Activated CD4-positive, alpha-beta T cell treated with anti-CD3 and anti-CD28 coated beads, Interleukin-2, Interleukin-6, amounts not matched to agents 100 ng/mL and 50 ng/mL, durations not matched to agents 16 hours and 8 hours (primary cell): ENCODE data around the gene DNM2.

Experiments used
- DNase-seq: peaks from one replicate; pipeline ENCODE4 v3.0.0-alpha.2; 2020

The DNM2 gene

DNA sequence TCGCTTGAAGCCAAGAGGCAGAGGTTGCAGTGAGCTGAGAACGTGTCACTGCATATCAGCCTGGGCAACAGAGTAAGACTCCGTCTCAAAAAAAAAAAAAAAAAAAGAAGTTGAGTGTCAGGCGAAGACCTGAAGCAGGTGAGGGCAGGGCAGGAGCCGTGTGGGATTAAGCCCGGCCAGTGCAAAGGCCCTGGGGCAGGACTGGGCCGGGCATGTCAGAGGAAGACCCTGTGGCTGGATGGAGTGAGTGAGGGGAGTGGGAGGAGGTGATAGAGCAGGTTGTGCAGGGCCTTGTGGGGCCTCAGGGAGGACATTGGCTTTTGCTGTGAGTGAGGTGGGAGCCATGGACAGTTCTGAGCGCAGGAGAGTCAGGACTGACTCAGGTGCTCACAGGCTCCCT lies 70.3 kb downstream of the DNM2 start:
- DNase-seq = no peak

DNA sequence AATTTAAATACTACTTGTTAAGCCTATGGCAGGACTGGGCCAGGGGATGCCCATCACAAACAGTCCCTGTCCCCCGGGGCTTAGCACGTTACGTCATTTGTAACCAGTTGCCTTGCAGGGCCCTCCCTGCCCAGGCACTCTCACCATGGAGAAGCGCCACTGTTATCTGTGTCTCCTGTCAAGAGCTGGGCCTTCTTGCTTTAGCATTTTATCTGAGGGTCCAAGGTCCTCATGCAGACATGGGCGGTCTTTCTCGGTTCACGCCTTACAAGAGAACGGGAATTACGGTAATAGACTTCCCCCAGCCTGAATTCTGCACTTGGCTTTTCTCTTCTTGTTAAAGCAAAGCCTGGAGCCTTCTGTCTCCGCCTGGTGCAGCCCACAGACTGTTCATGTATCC lies 72.0 kb downstream of the DNM2 start:
- no peak for DNase-seq

DNA sequence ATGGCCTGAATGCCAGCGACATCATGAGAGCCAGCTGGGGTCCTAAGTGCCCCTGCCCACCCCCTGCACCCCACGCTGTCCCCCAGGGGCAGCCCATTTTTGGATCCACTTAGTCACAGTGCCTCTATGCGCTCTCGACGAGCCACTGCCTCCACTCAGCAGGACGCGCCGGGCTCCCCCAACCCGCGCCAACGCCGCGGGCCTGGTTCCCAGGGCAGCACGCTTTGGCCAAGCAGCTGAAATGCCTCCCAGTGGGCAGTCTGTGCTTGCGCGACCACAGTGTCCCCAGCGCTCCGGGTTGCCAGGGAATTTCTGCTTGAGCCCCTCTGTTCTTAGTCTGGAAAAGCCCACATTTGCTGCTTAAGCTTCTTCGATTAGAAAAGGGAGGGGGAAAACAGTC lies 78.8 kb downstream of the DNM2 start:
- no peak for DNase-seq

DNA sequence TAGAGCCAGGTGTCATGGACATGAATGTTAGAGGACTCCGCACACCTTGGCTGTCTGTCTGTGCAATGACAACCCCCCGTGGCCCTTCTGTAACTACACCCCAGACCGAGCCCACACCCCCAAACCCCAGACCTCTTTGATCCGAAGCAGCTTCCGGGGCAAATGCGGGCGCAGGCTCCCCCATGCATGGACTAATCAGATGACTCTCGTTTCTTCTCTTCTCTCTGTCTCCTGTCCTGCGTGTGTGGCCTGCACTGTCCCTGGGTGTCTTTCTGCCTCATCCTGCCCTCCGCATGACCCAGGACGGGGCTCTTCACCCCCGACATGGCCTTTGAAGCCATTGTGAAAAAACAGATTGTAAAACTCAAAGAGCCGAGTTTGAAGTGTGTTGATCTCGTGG lies 79.2 kb downstream of the DNM2 start:
- DNase-seq = no peak

DNA sequence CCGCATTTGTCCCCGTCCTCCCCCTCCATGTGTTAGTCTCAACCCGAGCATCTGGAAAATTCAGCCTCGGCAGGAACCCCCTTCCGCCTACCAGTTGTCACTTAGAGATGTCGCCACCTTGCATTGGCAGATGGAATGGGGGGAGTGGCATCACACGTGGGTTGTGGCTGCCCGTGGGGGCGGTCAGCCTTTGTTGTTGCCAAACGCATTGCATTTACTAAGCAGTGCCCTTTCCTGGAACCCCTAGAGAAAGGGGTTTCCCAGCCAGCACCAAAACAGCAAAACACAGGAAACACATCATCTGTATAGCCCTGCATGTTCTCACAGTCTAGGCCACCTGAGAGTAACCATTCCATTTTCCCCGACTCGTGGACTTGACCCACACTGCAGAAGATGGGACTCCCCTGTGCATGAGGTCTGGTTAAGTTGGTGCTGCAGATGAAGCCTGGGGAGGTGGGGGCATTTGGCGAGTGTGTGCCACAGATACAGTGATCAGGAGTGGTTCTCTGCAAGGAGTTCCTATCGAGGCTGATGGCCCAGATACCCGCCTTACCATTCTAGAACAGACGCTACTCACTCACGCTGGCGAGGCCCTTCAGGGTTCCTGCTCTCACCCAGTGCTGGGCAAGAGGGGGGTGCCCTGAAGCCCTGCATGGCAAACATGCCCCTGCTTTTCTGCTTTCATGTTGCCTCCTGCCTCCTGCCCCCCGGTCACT lies 79.8 kb downstream of the DNM2 start:
- peak; percentile 93 for DNase-seq

DNA sequence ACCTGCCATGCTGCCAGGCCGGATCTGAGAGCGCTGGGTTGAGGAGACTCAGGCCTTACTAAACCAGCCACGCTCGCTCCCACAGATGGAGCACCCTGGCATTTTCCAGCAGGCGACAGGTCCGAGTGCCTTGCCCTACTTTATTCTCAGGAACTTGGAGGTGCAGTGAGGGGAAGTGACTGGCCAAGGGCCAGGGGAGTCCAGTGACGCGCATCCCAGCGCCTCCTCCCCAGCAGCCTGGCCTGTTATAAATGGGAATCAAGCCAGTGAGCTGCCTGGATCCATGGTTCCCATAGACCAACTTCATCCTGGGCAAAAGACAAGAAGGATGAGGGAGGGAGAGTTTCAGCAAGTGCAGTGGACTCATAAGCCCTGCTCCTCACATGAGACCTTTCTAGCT lies 82.6 kb downstream of the DNM2 start:
- no peak for DNase-seq

DNA sequence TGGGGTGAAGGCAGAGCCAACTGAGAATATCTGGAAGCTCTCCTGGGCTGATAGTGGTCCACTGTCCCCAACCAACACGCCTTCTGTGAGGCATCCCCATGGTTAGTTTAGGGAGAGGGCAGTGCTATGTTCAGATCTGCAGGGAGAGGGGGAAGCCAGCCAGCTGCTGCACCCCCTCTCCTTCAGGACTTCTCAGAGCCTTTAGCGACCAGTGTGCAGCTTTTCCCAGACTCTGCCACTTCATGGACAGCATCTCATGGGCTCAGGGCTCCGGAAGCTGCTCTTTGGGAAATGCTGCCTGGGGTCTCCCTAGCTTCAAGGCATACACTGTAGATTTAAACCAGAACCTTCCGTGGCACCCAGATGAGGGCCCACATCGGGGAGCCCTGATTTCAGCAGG lies 84.6 kb downstream of the DNM2 start:
- no peak for DNase-seq

DNA sequence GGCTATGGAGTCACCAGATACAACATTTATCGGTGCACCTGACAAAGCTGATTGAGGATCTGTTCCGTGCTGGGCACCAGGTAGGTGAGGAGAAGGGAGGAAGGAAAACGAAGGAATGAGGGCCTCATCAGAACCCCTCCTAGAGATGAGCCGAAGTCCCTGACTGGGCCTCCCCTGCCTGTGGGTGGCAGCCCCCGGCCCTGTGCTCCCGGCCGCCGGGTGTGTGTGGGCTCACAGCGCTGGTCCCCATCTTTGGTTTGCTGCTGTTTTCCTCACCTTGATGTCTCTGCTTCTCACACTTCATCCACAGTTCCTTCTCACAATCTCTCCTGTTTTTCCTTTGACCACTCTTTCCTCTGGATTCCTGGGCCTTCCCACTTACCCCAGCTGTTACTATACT lies 85.4 kb downstream of the DNM2 start:
- DNase-seq = no peak

DNA sequence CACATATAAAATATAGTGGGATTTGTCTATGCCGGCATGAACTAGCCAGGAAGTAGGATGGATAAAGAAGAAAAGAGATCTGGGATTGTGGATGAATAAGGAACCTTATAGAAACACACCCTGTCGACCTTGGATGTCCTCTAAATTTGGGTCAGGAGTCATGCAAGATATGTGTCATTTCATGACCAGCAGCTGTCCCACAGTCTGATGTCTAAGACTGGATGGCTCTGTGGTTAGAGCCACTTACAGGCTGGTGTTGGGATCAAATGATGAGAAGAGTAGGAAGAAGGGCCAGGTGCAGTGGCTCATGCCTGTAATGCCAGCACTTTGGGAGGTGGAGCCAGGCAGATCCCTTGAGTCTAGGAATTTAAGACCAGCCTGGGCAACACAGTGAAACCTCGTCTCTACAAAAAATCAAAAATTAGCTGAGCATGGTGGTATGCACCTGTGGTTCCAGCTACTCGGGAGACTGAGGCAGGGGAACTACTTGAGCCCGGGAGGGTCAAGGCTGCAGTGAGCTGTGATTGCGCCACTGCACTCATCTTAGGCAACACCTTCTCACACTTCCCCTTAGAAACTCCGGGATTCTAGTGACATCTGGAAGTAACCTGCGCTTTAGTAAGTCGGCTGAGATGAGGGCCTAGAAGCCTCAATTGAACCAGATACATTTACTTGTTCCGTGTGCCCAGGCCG lies 87.3 kb downstream of the DNM2 start:
- no peak for DNase-seq

DNA sequence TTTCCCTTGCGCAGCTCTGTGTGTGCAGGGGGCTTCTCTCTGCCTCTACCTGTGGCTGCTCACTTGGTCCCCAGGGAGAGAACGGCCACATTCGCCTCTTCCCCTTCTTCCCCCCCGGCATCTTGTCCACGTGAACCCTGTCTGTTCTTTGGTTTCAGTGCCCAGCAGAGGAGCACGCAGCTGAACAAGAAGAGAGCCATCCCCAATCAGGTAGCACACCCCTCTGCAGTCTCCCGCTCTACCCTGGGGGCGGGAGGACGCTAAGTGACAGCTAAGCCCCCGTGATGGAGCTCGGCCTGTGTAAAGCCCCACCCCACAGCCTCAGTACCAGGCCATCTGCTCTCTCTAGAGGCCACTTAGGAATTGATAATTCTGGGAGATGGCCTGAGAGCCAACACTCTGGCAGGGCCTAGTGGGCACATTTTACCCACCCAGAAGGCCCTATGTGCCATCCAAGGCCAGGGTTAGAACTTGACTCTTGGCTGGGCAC lies 87.9 kb downstream of the DNM2 start:
- DNase-seq = no peak

DNA sequence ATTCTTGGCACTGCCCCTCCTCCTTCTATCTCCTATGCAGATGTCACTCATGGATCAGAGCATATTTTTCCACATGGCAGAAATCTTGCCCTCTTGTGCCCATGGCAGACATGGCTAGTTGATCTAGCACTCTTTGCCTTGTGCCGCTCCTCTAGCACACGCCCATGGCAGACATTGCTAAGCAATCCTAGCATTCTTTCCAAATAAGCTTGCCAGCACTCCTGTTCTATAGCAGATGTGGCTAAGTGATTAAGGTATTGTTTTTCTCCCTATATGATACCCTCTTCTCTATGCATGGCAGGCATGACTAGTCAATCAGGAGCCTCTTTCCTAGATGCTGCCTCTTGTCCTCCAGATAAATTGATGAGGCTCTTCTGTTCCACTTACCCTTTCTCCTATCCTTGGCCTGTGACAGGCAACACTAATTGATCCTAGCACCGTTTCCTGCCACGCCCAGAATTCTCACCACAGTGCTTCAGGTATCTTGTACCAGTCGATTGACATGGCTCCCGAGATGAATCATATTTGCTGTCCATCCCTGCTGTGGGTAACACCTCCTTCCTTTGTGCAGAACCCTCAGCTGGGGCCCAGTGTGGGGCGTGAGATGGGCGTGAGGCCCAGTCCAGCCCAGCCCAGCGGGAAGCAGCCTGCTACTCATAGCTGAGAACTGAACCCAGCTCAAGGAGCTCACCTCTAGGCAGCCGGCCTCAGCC lies 91.2 kb downstream of the DNM2 start:
- peak; percentile 86 for DNase-seq

DNA sequence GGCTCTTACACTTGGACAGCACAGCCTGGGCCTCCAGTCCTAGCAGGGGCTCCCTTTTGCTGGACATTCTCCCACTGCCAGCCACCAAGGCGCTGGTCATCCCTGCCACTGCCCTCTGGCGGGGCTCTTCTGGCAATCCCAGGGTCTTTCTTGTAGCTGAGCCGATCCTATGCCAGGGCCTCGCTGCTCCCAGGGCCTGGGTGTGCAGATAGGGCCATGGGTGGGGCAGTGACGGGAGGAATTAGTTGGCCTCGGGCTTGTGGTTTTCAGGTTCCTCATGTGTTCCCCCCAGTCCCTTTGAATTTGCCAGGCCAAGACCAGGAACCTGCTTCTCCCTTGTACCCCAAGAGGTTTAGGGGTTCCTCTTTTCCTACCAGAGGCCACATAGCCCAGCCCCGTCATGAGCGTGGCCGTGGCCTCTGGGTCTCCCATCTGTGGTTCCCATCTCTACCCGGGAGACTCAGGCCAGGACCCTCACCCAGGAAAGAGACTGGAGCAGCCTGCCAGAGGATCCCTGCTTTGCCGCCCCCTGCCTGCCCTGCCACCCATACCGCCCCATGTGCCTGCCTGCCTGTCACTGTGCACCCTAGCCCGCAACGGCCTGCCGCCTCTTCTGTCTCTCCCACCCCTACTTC lies 91.9 kb downstream of the DNM2 start:
- no peak for DNase-seq

DNA sequence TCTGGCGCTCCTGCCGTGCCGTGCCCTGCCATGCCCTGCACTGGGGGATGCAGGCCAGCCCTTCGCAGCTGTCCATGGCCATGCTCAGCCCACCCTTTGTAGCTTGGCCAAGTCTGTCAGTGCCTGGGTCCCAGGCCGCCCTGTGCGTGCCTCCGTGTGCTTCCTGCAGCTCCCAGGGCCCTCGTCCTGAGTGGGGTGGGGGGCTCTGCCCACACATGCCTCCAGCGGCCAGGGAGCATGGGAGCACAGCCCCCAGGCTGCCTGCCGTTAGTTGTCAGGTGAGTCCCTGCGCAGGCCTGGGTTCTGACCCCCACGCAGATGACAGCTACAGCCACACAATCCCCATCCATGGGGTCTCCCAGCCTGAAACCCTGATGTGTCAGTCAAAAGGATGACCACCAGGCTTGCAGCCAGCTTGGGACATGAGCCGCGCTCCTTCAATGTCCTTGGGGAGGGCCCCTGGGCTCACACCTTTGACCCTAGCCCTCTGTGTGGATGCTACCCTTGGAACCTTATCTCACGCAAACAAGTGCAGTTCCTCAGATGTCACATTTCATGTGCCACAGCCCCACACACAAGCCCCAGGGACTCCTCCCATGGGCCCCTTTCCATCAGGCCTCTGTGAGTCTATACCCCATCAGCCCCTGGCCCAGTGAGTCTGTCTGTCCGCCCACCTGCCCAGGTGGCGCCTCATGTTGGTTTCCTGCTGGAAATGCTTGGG lies 93.7 kb downstream of the DNM2 start:
- DNase-seq = no peak

DNA sequence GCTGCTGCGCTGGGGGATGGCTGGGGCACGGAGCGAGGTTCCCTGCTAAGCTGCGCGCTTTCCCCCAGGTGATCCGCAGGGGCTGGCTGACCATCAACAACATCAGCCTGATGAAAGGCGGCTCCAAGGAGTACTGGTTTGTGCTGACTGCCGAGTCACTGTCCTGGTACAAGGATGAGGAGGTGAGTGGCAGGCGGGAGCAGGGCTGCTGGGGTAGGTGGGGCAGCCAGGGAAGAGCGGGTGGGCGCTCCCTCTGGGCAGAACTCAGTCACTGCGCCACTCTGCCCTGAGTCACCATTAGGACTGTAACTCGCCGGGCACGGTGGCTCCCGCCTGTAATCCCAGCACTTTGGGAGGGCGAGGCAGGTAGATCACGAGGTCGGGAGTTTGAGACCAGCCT lies 94.3 kb downstream of the DNM2 start:
- DNase-seq = no peak

DNA sequence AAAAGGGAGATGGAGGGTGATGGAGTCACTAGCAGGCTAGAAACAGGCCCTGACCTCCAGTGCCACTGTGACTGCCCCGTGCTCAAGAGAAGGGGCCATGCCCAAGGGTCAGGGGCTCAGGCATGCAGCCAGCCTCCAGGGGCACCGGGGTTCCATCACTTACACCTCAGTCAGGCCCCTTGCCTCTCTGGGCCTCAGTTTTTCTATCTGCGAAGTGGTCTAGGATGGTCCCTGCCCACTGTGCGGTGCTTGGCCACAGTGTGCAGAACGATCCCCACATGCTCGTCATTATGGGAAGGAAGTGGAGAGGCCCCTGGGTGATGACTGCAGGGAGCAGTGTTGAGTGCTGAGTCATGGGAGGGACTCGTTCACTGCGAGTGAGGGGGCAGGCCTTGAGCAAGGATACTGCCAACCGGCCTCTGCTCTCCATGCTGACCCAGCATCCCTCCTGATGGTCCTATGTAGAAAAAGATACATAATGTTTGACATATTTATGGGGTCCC lies 95.1 kb downstream of the DNM2 start:
- peak; percentile 84 for DNase-seq

DNA sequence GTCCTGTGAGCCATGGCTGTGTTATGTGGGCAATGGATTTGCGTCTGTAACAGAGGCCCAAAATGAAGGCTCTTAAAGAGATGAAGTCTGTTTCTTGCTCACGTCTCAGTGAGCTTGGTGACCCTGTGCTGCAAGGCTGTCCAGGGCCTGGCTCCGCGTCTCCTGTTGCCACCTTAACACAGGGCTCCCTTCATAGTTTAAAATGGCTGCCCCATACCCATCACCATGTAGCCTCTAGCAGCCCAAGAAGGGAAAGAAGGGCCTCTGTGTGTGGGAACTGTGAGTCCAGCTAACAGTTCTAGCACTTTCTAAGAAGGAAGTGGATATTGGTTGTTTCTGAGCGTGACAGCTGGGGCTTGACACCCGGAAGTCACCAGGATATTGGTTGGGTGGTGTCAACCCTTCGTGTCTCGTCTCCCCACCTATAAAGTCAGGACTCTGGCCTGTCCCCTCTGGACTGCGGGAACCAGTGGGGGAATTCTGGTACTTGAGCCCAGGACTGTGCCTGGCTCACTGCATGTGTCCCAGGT lies 97.2 kb downstream of the DNM2 start:
- no peak for DNase-seq

DNA sequence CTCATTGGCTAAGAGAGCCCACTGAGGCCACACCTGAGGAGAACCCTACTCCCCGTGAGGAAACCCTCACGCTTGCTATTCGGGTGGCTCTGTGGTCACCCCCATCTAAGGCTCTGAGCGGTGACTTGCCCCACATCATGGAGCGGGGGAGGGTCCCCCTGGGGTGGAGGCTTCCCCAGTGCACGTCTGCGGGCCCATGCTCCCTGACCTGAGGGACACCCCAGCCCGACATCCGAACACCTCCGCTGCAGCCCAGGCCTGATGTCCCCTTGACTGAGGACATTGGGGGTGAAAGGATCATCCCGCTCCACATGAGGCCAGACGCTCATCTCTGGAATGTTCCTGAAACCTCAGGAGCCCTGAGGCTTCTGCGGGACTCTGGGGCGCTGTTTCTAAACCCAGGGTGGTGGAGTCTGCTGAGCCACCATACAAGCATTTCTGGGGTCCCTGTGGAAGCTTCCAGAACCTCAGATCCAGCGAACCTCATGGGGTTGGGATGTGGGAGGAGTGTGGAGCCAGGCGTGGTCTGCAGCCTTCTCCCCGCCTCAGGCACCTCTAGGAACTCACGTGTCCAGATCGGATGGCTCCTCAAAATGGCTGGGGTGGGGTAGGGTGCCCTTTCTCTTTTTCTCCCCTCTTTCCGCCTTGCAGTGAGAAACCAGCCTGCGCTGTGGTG lies 98.2 kb downstream of the DNM2 start:
- DNase-seq = no peak

DNA sequence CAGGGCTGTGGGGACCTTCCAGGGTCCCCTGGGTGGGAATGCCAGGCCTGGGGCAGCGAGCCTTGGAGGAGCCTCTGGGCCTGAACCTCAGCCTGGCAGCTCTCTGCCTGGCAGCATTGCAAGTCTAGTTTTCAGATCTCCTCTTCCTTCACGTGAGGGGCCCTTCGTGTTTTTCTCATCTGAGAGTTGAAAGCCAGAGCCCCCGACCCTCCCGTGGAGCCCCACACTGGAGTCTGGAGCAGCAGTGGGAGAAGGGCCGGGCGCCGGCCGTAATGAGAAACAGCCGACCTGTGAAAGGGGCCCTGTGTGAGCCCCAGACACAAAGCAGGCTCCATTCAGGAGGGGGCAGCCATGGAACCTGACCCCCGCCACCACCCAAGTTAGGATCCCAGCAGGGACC lies 98.8 kb downstream of the DNM2 start:
- DNase-seq = no peak

DNA sequence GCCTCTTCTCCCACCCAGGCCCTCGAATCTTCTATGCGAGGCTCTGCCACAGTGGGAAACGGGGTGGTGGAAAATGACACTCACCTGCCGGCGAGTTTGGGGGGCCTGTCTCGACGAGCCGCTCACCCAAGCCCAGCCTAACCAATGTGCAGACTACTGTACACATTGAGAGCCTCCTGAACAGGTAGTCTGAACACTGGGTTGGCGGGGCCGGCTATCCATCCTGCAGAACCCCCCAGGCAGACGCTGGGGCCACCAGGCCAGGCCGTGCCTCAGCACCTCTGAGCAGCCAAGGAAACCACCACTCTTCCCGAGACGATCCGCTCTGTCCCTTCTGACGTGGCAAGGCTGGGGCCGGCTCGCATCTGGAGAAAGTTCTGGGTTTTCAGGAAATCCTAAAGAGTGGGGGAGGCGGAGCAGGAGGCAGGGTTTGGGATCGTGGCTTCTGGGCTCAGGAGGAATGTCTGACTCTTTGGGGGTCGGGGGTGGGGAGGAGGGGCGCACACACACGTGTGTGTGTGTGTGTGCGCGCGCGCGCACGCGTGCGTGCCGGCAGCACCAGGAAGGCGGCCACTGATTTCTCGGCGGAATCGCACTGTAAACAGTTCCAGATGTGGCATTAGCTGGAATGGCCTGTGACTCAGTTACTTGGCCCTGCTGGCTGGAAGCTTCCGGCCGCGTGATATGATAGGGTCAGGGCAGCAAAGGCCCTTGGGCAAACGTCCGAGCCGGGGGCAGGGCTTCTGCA lies 99.6 kb downstream of the DNM2 start:
- no peak for DNase-seq

DNA sequence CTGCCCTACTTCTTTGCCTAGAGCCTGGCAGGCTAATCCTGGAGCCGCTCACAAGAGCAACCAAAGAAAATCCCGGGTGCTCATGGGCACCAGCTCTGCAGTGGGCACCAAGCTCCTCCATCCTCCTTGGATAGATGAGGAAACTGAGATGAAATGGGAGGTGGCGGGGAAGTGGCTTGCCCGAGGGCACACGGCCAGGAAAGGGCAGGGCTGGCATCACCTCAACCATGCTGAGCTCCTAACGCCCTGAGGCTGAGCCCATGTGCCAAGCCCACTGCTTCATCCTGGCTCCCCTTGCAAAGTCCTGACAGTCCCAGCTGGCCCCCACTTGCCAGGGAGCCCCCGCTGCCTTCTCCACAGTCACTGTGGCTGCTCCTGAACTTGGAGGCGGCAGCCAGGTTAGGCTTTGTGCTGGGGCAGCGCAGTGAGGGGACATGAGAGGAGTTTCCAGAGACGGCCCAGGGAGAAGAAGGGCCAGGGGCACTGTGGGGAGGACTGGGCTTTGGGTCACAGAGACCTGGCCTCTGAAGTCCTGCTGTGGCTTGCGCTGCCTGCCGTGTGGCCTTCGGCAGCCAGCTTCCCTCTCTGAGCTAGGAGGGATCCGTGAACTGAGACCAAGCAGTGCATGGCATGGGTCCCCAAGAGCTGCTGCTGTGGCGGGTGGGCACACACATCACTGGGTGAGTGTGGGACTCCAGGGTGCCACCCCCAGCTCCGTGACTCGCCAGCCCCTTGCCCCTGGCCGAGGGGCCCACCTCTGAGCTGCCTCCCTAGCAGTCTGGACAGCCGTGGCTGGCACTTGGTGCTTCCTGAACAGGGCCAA lies 100.6 kb downstream of the DNM2 start:
- no peak for DNase-seq
